Upper lobe of left lung (tissue), 4 donors: Measurements from ENCODE around the gene TBC1D4.

Source experiments
- CTCF ChIP-seq, 6 experiments: fragments of 450-650 bp in 4 of 6; fragments of 200-600 bp in 2 of 6; sonication (generic) in 2 of 6; IDR thresholded peaks; one replicate each; pipeline ENCODE4 v1.5.1; 2016 to 2019; ENCODE audit warnings: antibody characterized with exemption in 6 of 6
- POLR2A ChIP-seq, 4 donors: fragments of 450-650 bp; IDR thresholded peaks; one replicate each; pipeline ENCODE4 v1.5.1; 2016 to 2017; ENCODE audit warnings: antibody characterized with exemption in 4 of 4, mild to moderate bottlenecking in 2 of 4
- POLR2AphosphoS5 ChIP-seq, 2 donors: sonication (generic); formaldehyde crosslinking; IDR thresholded peaks; one replicate each; pipeline ENCODE4 v1.5.1; 2017; ENCODE audit warnings: antibody characterized with exemption in 2 of 2

GRCh38 chr13:75494491-75494890 is 12.5 kb upstream of the TBC1D4 start:
- TF ChIP-seq CTCF (IDR thresholded peaks at IDR 0.05) (no peak), POLR2AphosphoS5 (IDR thresholded peaks at IDR 0.05) (no peak), POLR2A (IDR thresholded peaks at IDR 0.05) (no peak)
